ENCODE measurements around the gene UBN1.

UBN1 gene

GRCh38 chr16:4917117-4917516 is 69.8 kb downstream of the UBN1 start:
- Histone ChIP-seq H3K27me3 (ENCODE audit: control insufficient read depth, insufficient read depth, low read length, poor library complexity, severe bottlenecking) (no peaks in the 10 kb centered on the region), H3K27ac (ENCODE audit: insufficient read depth, low read depth, low read length, poor library complexity, severe bottlenecking) (no peak overlapping the region), H3K9me3 (ENCODE audit: control insufficient read depth, low read length) (no peaks in the 10 kb centered on the region), H3K4me1 (ENCODE audit: control insufficient read depth, insufficient read depth, low read length) (peaks cover 9% of the 10 kb centered on the region), H3K36me3 (ENCODE audit: control insufficient read depth, insufficient read depth, low read length) (no peaks in the 10 kb centered on the region), H3K4me3 (ENCODE audit: insufficient read depth, low read depth, low read length) (no peak overlapping the region)
- WGBS, 2 experiments, result 84 to 85% methylated on average over 4 of the region's 4 CpGs

GRCh38 chr16:4918781-4919251 is 71.5 kb downstream of the UBN1 start:
- Histone ChIP-seq H3K4me3 (ENCODE audit: insufficient read depth, low read depth, low read length) (no peak overlapping the region), H3K36me3 (ENCODE audit: control insufficient read depth, insufficient read depth, low read length) (no peaks in the 10 kb centered on the region), H3K9me3 (ENCODE audit: control insufficient read depth, low read length) (no peaks in the 10 kb centered on the region), H3K4me1 (ENCODE audit: control insufficient read depth, insufficient read depth, low read length) (peaks cover 9% of the 10 kb centered on the region), H3K27me3 (ENCODE audit: control insufficient read depth, insufficient read depth, low read length, poor library complexity, severe bottlenecking) (no peaks in the 10 kb centered on the region), H3K27ac (ENCODE audit: insufficient read depth, low read depth, low read length, poor library complexity, severe bottlenecking) (no peak overlapping the region)
- 68 to 69% methylated on average over 13 of the region's 13 CpGs for WGBS, 2 experiments

GRCh38 chr16:4920826-4921225 is 73.5 kb downstream of the UBN1 start:
- no peaks in the 10 kb centered on the region for H3K36me3 ChIP-seq (ENCODE audit: control insufficient read depth, insufficient read depth, low read length)
- peaks cover 16% of the 10 kb centered on the region for H3K4me1 ChIP-seq (ENCODE audit: control insufficient read depth, insufficient read depth, low read length)
- H3K27ac ChIP-seq (ENCODE audit: insufficient read depth, low read depth, low read length, poor library complexity, severe bottlenecking), result no peak overlapping the region
- no peaks in the 10 kb centered on the region for H3K9me3 ChIP-seq (ENCODE audit: control insufficient read depth, low read length)
- H3K27me3 ChIP-seq (ENCODE audit: control insufficient read depth, insufficient read depth, low read length, poor library complexity, severe bottlenecking), result no peaks in the 10 kb centered on the region
- no peak overlapping the region for H3K4me3 ChIP-seq (ENCODE audit: insufficient read depth, low read depth, low read length)
- 88 to 90% methylated on average over 5 of the region's 5 CpGs for whole genome bisulfite sequencing, 2 experiments

GRCh38 chr16:4922721-4923342 is 75.6 kb downstream of the UBN1 start:
- 88 to 89% methylated on average over 18 of the region's 18 CpGs for WGBS, 2 experiments
- Histone ChIP-seq H3K27ac (ENCODE audit: insufficient read depth, low read depth, low read length, poor library complexity, severe bottlenecking) (no peak overlapping the region), H3K27me3 (ENCODE audit: control insufficient read depth, insufficient read depth, low read length, poor library complexity, severe bottlenecking) (no peaks in the 10 kb centered on the region), H3K9me3 (ENCODE audit: control insufficient read depth, low read length) (no peaks in the 10 kb centered on the region), H3K36me3 (ENCODE audit: control insufficient read depth, insufficient read depth, low read length) (no peaks in the 10 kb centered on the region), H3K4me3 (ENCODE audit: insufficient read depth, low read depth, low read length) (no peak overlapping the region), H3K4me1 (ENCODE audit: control insufficient read depth, insufficient read depth, low read length) (peaks cover 16% of the 10 kb centered on the region)

GRCh38 chr16:4923853-4924252 is 76.6 kb downstream of the UBN1 start:
- H3K9me3 ChIP-seq (ENCODE audit: control insufficient read depth, low read length), result no peaks in the 10 kb centered on the region
- no peak overlapping the region for H3K27ac ChIP-seq (ENCODE audit: insufficient read depth, low read depth, low read length, poor library complexity, severe bottlenecking)
- no peaks in the 10 kb centered on the region for H3K27me3 ChIP-seq (ENCODE audit: control insufficient read depth, insufficient read depth, low read length, poor library complexity, severe bottlenecking)
- no peaks in the 10 kb centered on the region for H3K36me3 ChIP-seq (ENCODE audit: control insufficient read depth, insufficient read depth, low read length)
- WGBS, 2 experiments, result 93 to 95% methylated on average over 6 of the region's 6 CpGs
- peaks cover 10% of the 10 kb centered on the region for H3K4me1 ChIP-seq (ENCODE audit: control insufficient read depth, insufficient read depth, low read length)
- no peak overlapping the region for H3K4me3 ChIP-seq (ENCODE audit: insufficient read depth, low read depth, low read length)

- H3K9me3 ChIP-seq (ENCODE audit: control insufficient read depth, low read length), result no peaks in the 10 kb centered on the region
- 69 to 70% methylated on average over 12 of the region's 12 CpGs for WGBS, 2 experiments
- no peaks in the 10 kb centered on the region for H3K36me3 ChIP-seq (ENCODE audit: control insufficient read depth, insufficient read depth, low read length)
- no peaks in the 10 kb centered on the region for H3K27me3 ChIP-seq (ENCODE audit: control insufficient read depth, insufficient read depth, low read length, poor library complexity, severe bottlenecking)
- H3K4me1 ChIP-seq (ENCODE audit: control insufficient read depth, insufficient read depth, low read length), result peaks cover 10% of the 10 kb centered on the region
- no peak overlapping the region for H3K4me3 ChIP-seq (ENCODE audit: insufficient read depth, low read depth, low read length)
- no peak overlapping the region for H3K27ac ChIP-seq (ENCODE audit: insufficient read depth, low read depth, low read length, poor library complexity, severe bottlenecking)
Observed at GRCh38 chr16:4924593-4925292, 77.5 kb downstream of the UBN1 start.

- Histone ChIP-seq H3K27me3 (ENCODE audit: control insufficient read depth, insufficient read depth, low read length, poor library complexity, severe bottlenecking) (no peaks in the 10 kb centered on the region), H3K9me3 (ENCODE audit: control insufficient read depth, low read length) (no peaks in the 10 kb centered on the region), H3K4me3 (ENCODE audit: insufficient read depth, low read depth, low read length) (no peak overlapping the region), H3K36me3 (ENCODE audit: control insufficient read depth, insufficient read depth, low read length) (no peaks in the 10 kb centered on the region), H3K27ac (ENCODE audit: insufficient read depth, low read depth, low read length, poor library complexity, severe bottlenecking) (no peak overlapping the region), H3K4me1 (ENCODE audit: control insufficient read depth, insufficient read depth, low read length) (peaks cover 10% of the 10 kb centered on the region)
- 80 to 83% methylated on average over 5 of the region's 5 CpGs for WGBS, 2 experiments
Observed at GRCh38 chr16:4925293-4925607, 78.0 kb downstream of the UBN1 start.

- Histone ChIP-seq H3K9me3 (ENCODE audit: control insufficient read depth, low read length) (no peaks in the 10 kb centered on the region), H3K27me3 (ENCODE audit: control insufficient read depth, insufficient read depth, low read length, poor library complexity, severe bottlenecking) (no peaks in the 10 kb centered on the region), H3K4me1 (ENCODE audit: control insufficient read depth, insufficient read depth, low read length) (peaks cover 10% of the 10 kb centered on the region), H3K4me3 (ENCODE audit: insufficient read depth, low read depth, low read length) (no peak overlapping the region), H3K27ac (ENCODE audit: insufficient read depth, low read depth, low read length, poor library complexity, severe bottlenecking) (no peak overlapping the region), H3K36me3 (ENCODE audit: control insufficient read depth, insufficient read depth, low read length) (no peaks in the 10 kb centered on the region)
- WGBS, 2 experiments, result 92 to 97% methylated on average over 5 of the region's 5 CpGs
Observed at GRCh38 chr16:4925791-4926190, 78.5 kb downstream of the UBN1 start.

- no peak overlapping the region for H3K4me3 ChIP-seq (ENCODE audit: insufficient read depth, low read depth, low read length)
Observed at GRCh38 chr16:4926928-4927327, 79.6 kb downstream of the UBN1 start.

GRCh38 chr16:4927661-4928060 is 80.4 kb downstream of the UBN1 start:
- H3K4me1 ChIP-seq (ENCODE audit: control insufficient read depth, insufficient read depth, low read length), result peaks cover 10% of the 10 kb centered on the region
- no peaks in the 10 kb centered on the region for H3K9me3 ChIP-seq (ENCODE audit: control insufficient read depth, low read length)
- H3K27ac ChIP-seq (ENCODE audit: insufficient read depth, low read depth, low read length, poor library complexity, severe bottlenecking), result no peak overlapping the region
- no peaks in the 10 kb centered on the region for H3K27me3 ChIP-seq (ENCODE audit: control insufficient read depth, insufficient read depth, low read length, poor library complexity, severe bottlenecking)
- 70 to 76% methylated on average over 2 of the region's 2 CpGs for WGBS, 2 experiments
- no peak overlapping the region for H3K4me3 ChIP-seq (ENCODE audit: insufficient read depth, low read depth, low read length)
- H3K36me3 ChIP-seq (ENCODE audit: control insufficient read depth, insufficient read depth, low read length), result no peaks in the 10 kb centered on the region

More at GRCh38 chr16:4926928-4927327, 79.6 kb downstream of the UBN1 start:
- WGBS, 2 experiments, result 92 to 96% methylated on average over 1 of the region's 2 CpGs
- peaks cover 10% of the 10 kb centered on the region for H3K4me1 ChIP-seq (ENCODE audit: control insufficient read depth, insufficient read depth, low read length)
- no peaks in the 10 kb centered on the region for H3K27me3 ChIP-seq (ENCODE audit: control insufficient read depth, insufficient read depth, low read length, poor library complexity, severe bottlenecking)
- H3K27ac ChIP-seq (ENCODE audit: insufficient read depth, low read depth, low read length, poor library complexity, severe bottlenecking), result no peak overlapping the region
- H3K9me3 ChIP-seq (ENCODE audit: control insufficient read depth, low read length), result no peaks in the 10 kb centered on the region
- no peaks in the 10 kb centered on the region for H3K36me3 ChIP-seq (ENCODE audit: control insufficient read depth, insufficient read depth, low read length)
